CD4-positive, alpha-beta T cell (primary cell): ENCODE data around the gene TMEM167B. TPM values are rescaled to one million over a fixed set of nuclear protein-coding genes. Genes with fewer than 3 reads are reported as not detected.

ENCODE experiments used
- ATAC-seq: fragments of 200-7000 bp; cut with Tn5 transposase; one replicate; pipeline ENCODE4 v1.10.0; 2022; ENCODE audit warnings: mild to moderate bottlenecking; ENCODE audit not compliant: poor library complexity
- CTCF ChIA-PET: fragments of 350-600 bp; sonication (Branson Sonifier 250); formaldehyde crosslinking; loops from one replicate; lab custom pipeline; 2021; ENCODE audit warnings: antibody characterized with exemption, inconsistent platforms; lab: Charles Lee
- POLR2A ChIA-PET: fragments of 350-600 bp; sonication (Branson Sonifier 250); formaldehyde crosslinking; loops from one replicate; lab custom pipeline; 2021; ENCODE audit warnings: antibody characterized with exemption, inconsistent platforms; lab: Charles Lee
- DNase-seq, 14 experiments: peaks; one replicate each; pipeline ENCODE4 v3.0.0-alpha.2; 2013 to 2020; ENCODE audit warnings: mixed read lengths in 2 of 14
- H3K27ac ChIP-seq, 2 donors: one replicate each; pipeline versions ENCODE4 v1.5.1 to v1.7.0; 2013; ENCODE audit warnings: low read length in 2 of 2, low read depth in 1 of 2, mild to moderate bottlenecking in 1 of 2
- H3K27me3 ChIP-seq, 2 experiments: 1 replicate in 1 of 2; 2 replicates in 1 of 2; pipeline versions ENCODE4 v1.6.1 to v1.7.0; 2013; ENCODE audit warnings: low read length in 2 of 2, control low read depth in 1 of 2, mild to moderate bottlenecking in 1 of 2, moderate library complexity in 1 of 2; ENCODE audit not compliant: insufficient read depth in 2 of 2, control insufficient read depth in 1 of 2
- H3K36me3 ChIP-seq: one replicate; pipeline ENCODE4 v1.6.1; 2013; ENCODE audit warnings: low read length, control low read depth; ENCODE audit not compliant: insufficient read depth
- H3K4me1 ChIP-seq: one replicate; pipeline ENCODE4 v1.6.1; 2013; ENCODE audit warnings: low read length, control low read depth; ENCODE audit not compliant: insufficient read depth
- H3K4me3 ChIP-seq: one replicate; pipeline ENCODE4 v1.5.1; 2013; ENCODE audit warnings: mild to moderate bottlenecking, low read length, moderate library complexity
- H3K9me3 ChIP-seq, 2 experiments: 1 replicate in 1 of 2; 2 replicates in 1 of 2; pipeline versions ENCODE4 v1.6.1 to v1.7.0; 2013; ENCODE audit warnings: low read length in 2 of 2, mild to moderate bottlenecking in 2 of 2, control low read depth in 1 of 2, moderate library complexity in 1 of 2; ENCODE audit not compliant: control insufficient read depth in 1 of 2, insufficient read depth in 1 of 2
- H3K27ac Mint-ChIP-seq: one replicate; pipeline ENCODE4 v1.8.0; 2020; ENCODE audit warnings: mixed read lengths
- H3K27me3 Mint-ChIP-seq: one replicate; pipeline ENCODE4 v1.8.0; 2021; ENCODE audit warnings: mixed read lengths
- H3K36me3 Mint-ChIP-seq: one replicate; pipeline ENCODE4 v1.8.0; 2021; ENCODE audit warnings: low read depth, mixed read lengths
- H3K4me1 Mint-ChIP-seq: one replicate; pipeline ENCODE4 v1.8.0; 2021; ENCODE audit warnings: low read depth, mixed read lengths
- H3K4me3 Mint-ChIP-seq: one replicate; pipeline ENCODE4 v1.8.0; 2020; ENCODE audit warnings: mild to moderate bottlenecking, mixed read lengths
- H3K9me3 Mint-ChIP-seq: one replicate; pipeline ENCODE4 v1.8.0; 2020; ENCODE audit warnings: mixed read lengths
- intact Hi-C, 2 experiments: fragments of 100-400 bp; cut with DNase I in 1 of 2; cut with micrococcal nuclease in 1 of 2; formaldehyde crosslinking; loops; one replicate each; pipeline versions ENCODE4 v1.15.1 to v1.9.0; 2023 to 2025; cut with DNase I, micrococcal nuclease
- total RNA-seq, 174 experiments: library from RNA in 2 of 174; stranded (reverse) in 2 of 174; gene quantifications; one replicate each; pipeline ENCODE4 v1.2.3 and lab custom pipeline; 2021 to 2026
- TF ChIP-seq, protein P1 (sequence below): fragments of 200-600 bp; IDR thresholded peaks from one replicate; pipeline ENCODE4 v1.8.0; 2022; ENCODE audit warnings: antibody characterized with exemption, mild to moderate bottlenecking

The TMEM167B gene
- total RNA-seq, 2 experiments from 2014 or later = 70.2 to 71.0 TPM

DNA sequence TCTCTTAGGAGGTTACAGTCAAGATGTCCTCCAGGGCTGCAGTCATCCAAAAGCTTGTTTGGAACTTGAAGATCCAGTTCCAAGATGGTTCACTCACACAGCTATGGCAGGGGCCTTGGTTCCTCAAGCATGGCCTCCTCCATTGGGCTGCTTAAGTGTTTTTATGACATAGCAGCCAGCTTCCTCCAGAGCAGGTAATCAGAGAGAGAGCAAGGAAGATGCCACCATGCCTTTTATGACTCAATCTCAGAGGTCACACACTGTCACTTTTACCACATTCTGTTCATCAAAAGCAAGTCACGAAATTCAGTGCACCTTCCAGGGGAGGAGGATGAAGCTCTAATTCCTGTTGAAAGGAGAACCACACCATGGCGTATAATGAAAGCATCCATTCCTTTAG lies 40.5 kb downstream of the TMEM167B start:
- POLR2A ChIA-PET = no interaction called here
- no peak overlapping the region for H3K4me3 ChIP-seq

GRCh38 chr1:109131800-109132199 lies 41.2 kb downstream of the TMEM167B start:
- H3K4me3 Mint-ChIP-seq = no peak overlapping the region

More for the DNA sequence above, 40.5 kb downstream of the TMEM167B start:
- CTCF ChIA-PET = interaction anchor here (1.2 to 1.3 kb wide), 2 partner anchors 16 to 31 kb away, joined by 3 to 4 read pairs; no protein-coding TSS in a partner anchor
- no peak overlapping the region for H3K4me3 Mint-ChIP-seq
- ATAC-seq = no peak
- Histone ChIP-seq H3K9me3 (no peaks in the 10 kb centered on the region), H3K27me3 (no peaks in the 10 kb centered on the region), H3K4me1 (peaks cover 6% of the 10 kb centered on the region), H3K27ac (no peak overlapping the region), H3K36me3 (no peaks in the 10 kb centered on the region)
- no peaks in the 10 kb centered on the region for H3K27me3 Mint-ChIP-seq
- TF ChIP-seq, protein P1, sequence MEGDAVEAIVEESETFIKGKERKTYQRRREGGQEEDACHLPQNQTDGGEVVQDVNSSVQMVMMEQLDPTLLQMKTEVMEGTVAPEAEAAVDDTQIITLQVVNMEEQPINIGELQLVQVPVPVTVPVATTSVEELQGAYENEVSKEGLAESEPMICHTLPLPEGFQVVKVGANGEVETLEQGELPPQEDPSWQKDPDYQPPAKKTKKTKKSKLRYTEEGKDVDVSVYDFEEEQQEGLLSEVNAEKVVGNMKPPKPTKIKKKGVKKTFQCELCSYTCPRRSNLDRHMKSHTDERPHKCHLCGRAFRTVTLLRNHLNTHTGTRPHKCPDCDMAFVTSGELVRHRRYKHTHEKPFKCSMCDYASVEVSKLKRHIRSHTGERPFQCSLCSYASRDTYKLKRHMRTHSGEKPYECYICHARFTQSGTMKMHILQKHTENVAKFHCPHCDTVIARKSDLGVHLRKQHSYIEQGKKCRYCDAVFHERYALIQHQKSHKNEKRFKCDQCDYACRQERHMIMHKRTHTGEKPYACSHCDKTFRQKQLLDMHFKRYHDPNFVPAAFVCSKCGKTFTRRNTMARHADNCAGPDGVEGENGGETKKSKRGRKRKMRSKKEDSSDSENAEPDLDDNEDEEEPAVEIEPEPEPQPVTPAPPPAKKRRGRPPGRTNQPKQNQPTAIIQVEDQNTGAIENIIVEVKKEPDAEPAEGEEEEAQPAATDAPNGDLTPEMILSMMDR = no peak
- H3K27ac Mint-ChIP-seq = no peak overlapping the region
- intact Hi-C loops = no loop called here
- H3K4me1 Mint-ChIP-seq = peaks cover 17% of the 10 kb centered on the region
- peaks cover 1% of the 10 kb centered on the region for H3K36me3 Mint-ChIP-seq
- no peaks in the 10 kb centered on the region for H3K9me3 Mint-ChIP-seq
- DNase-seq = no peak

GRCh38 chr1:109133002-109133706 lies 42.6 kb downstream of the TMEM167B start:
- ChIA-PET CTCF (no interaction called here), POLR2A (no interaction called here)
- peaks cover 17% of the 10 kb centered on the region for H3K4me1 Mint-ChIP-seq
- H3K4me1 ChIP-seq = peaks cover 6% of the 10 kb centered on the region
- no peak overlapping the region for H3K4me3 Mint-ChIP-seq
- intact Hi-C loops = no loop called here
- H3K27me3 Mint-ChIP-seq = no peaks in the 10 kb centered on the region
- H3K36me3 ChIP-seq = no peaks in the 10 kb centered on the region
- ATAC-seq (no peak), DNase-seq (no peak)
- no peak overlapping the region for H3K4me3 ChIP-seq
- H3K27ac Mint-ChIP-seq = no peak overlapping the region
- H3K36me3 Mint-ChIP-seq = no peaks in the 10 kb centered on the region
- H3K9me3 ChIP-seq = no peaks in the 10 kb centered on the region
- TF ChIP-seq, protein P1 = no peak
- H3K9me3 Mint-ChIP-seq = no peaks in the 10 kb centered on the region
- H3K27ac ChIP-seq = no peak overlapping the region
- no peaks in the 10 kb centered on the region for H3K27me3 ChIP-seq

More at GRCh38 chr1:109131800-109132199, 41.2 kb downstream of the TMEM167B start:
- H3K27me3 Mint-ChIP-seq = no peaks in the 10 kb centered on the region
- TF ChIP-seq, protein P1 = no peak
- H3K36me3 Mint-ChIP-seq = no peaks in the 10 kb centered on the region
- peaks cover 17% of the 10 kb centered on the region for H3K4me1 Mint-ChIP-seq
- Histone ChIP-seq H3K9me3 (no peaks in the 10 kb centered on the region), H3K4me3 (no peak overlapping the region), H3K27me3 (no peaks in the 10 kb centered on the region), H3K4me1 (peaks cover 6% of the 10 kb centered on the region), H3K36me3 (no peaks in the 10 kb centered on the region), H3K27ac (no peak overlapping the region)
- no peaks in the 10 kb centered on the region for H3K9me3 Mint-ChIP-seq
- no peak for ATAC-seq
- POLR2A ChIA-PET = no interaction called here
- CTCF ChIA-PET = interaction anchor here (1.2 kb wide), 1 partner anchor 17 kb away, joined by 3 read pairs; no protein-coding TSS in a partner anchor
- no peak for DNase-seq
- intact Hi-C loops = no loop called here
- H3K27ac Mint-ChIP-seq = no peak overlapping the region
